A549 (cell line): ENCODE results near the gene ORC4. TPM values are rescaled to one million over a fixed set of nuclear protein-coding genes. Genes with fewer than 3 reads are reported as not detected.

Source experiments
- ATAC-seq, 2 experiments: fragments of 200-7000 bp in 1 of 2; fragments of >200 bp in 1 of 2; cut with Nextera tagmentation in 1 of 2; cut with Tn5 transposase in 1 of 2; 3 replicates each; pipeline versions ENCODE4 v1.8.0 to v1.9.1; 2018 to 2020; ENCODE audit warnings: mild to moderate bottlenecking in 1 of 2, moderate library complexity in 1 of 2
- CTCF ChIA-PET: fragments of 300-600 bp; sonication (Branson Sonifier 250); formaldehyde crosslinking; extraction: SDS; loops from one replicate; lab custom pipeline; 2021; ENCODE audit warnings: antibody characterized with exemption, inconsistent platforms; lab: Yijun Ruan, JAX
- POLR2A ChIA-PET: fragments of 350-600 bp; formaldehyde crosslinking; extraction: SDS; loops from one replicate; lab custom pipeline; 2021; ENCODE audit warnings: antibody characterized with exemption, inconsistent platforms; lab: Yijun Ruan, JAX
- DNase-seq, 2 experiments: peaks; one replicate each; pipeline versions ENCODE4 v3.0.0 to v3.0.0-alpha.2; 2011 to 2016; ENCODE audit warnings: low read depth in 1 of 2, low spot score in 1 of 2
- FAIRE-seq: peaks from 2 replicates; lab custom pipeline; 2011; peaks lifted over from hg19 to GRCh38; lab: Jason Lieb, UNC
- H3K27ac ChIP-seq, 2 experiments: fragments of >200 bp; sonication (Bioruptor Twin); formaldehyde crosslinking; 3 replicates each; pipeline ENCODE4 v1.5.1; 2016 to 2017
- H3K4me1 ChIP-seq: fragments of >200 bp; sonication (Bioruptor Twin); formaldehyde crosslinking; 3 replicates; pipeline ENCODE4 v1.6.1; 2016
- H3K4me2 ChIP-seq: fragments of >200 bp; sonication (Bioruptor Twin); formaldehyde crosslinking; 3 replicates; pipeline ENCODE4 v1.6.1; 2016
- H3K4me3 ChIP-seq: fragments of >200 bp; sonication (Bioruptor Twin); formaldehyde crosslinking; 3 replicates; pipeline ENCODE4 v1.5.1; 2016
- H3K9me3 ChIP-seq: fragments of >200 bp; sonication (Bioruptor Twin); formaldehyde crosslinking; 3 replicates; pipeline ENCODE4 v1.6.1; 2016
- BCL3 ChIP-seq: fragments of >200 bp; sonication (Bioruptor Twin); formaldehyde crosslinking; IDR thresholded peaks from 3 replicates; pipeline ENCODE4 v1.6.1; 2016
- CBX2 ChIP-seq: fragments of 200-600 bp; sonication (generic); IDR thresholded peaks from 2 replicates; pipeline ENCODE4 v1.6.1; 2016; ENCODE audit warnings: low read depth, mild to moderate bottlenecking, borderline replicate concordance
- E2F6 ChIP-seq: IDR thresholded peaks from 2 replicates; pipeline ENCODE4 v1.6.1; 2012; ENCODE audit warnings: low read depth, borderline replicate concordance
- ELK1 ChIP-seq: fragments of 150-350 bp; IDR thresholded peaks from 2 replicates; pipeline ENCODE4 v1.6.1; 2014; ENCODE audit warnings: low read depth, mild to moderate bottlenecking, low read length
- EP300 ChIP-seq, 2 experiments: fragments of >200 bp; sonication (Bioruptor Twin); formaldehyde crosslinking; IDR thresholded peaks; 2 replicates in 1 of 2; 3 replicates in 1 of 2; pipeline ENCODE4 v1.6.1; 2016 to 2017
- FOSL2 ChIP-seq, 2 experiments: fragments of 450-650 bp in 1 of 2; fragments of >200 bp in 1 of 2; sonication (Bioruptor Twin) in 1 of 2; formaldehyde crosslinking; IDR thresholded peaks; 2 replicates each; pipeline versions ENCODE4 v1.5.0 to v1.6.1; 2016 to 2020; ENCODE audit warnings: mild to moderate bottlenecking in 1 of 2, moderate library complexity in 1 of 2
- GATA3 ChIP-seq: IDR thresholded peaks from 2 replicates; pipeline ENCODE4 v1.6.1; 2012; ENCODE audit warnings: borderline replicate concordance
- HMGXB4 ChIP-seq: fragments of 250-450 bp; sonication (Bioruptor Pico); IDR thresholded peaks from 2 replicates; pipeline ENCODE4 v1.5.0; 2021; ENCODE audit warnings: mild to moderate bottlenecking, moderate library complexity, borderline replicate concordance
- HOXB13 ChIP-seq: fragments of 250-450 bp; sonication (Bioruptor Pico); IDR thresholded peaks from 2 replicates; pipeline ENCODE4 v1.5.0; 2020; ENCODE audit warnings: low read depth, mild to moderate bottlenecking, moderate library complexity
- JUNB ChIP-seq: fragments of >200 bp; sonication (Bioruptor Twin); formaldehyde crosslinking; IDR thresholded peaks from 2 replicates; pipeline ENCODE4 v1.6.1; 2016
- KDM5A ChIP-seq: fragments of 200-600 bp; sonication (generic); IDR thresholded peaks from 2 replicates; pipeline ENCODE4 v1.6.1; 2016; ENCODE audit warnings: antibody characterized with exemption, mild to moderate bottlenecking
- MYC ChIP-seq: IDR thresholded peaks from 2 replicates; pipeline ENCODE4 v1.6.1; 2012; ENCODE audit warnings: mild to moderate bottlenecking, inconsistent platforms, low read length, improper control_type of control experiment, borderline replicate concordance
- NFE2L2 ChIP-seq: fragments of 150-350 bp; conservative IDR thresholded peaks from 2 replicates; pipeline ENCODE4 v1.6.1; 2014; ENCODE audit warnings: low read length
- NR3C1 ChIP-seq: fragments of >200 bp; sonication (Bioruptor Twin); formaldehyde crosslinking; IDR thresholded peaks from 3 replicates; pipeline ENCODE4 v1.6.1; 2017
- POLR2AphosphoS2 ChIP-seq: conservative IDR thresholded peaks from 2 replicates; pipeline ENCODE4 v1.6.1; 2012; ENCODE audit warnings: low read length, improper control_type of control experiment, inconsistent platforms
- RCOR1 ChIP-seq: fragments of 150-350 bp; IDR thresholded peaks from 2 replicates; pipeline ENCODE4 v1.6.1; 2014; ENCODE audit warnings: antibody characterized with exemption, low read length, low read depth
- REST ChIP-seq: fragments of 200-600 bp; sonication (generic); IDR thresholded peaks from 2 replicates; pipeline ENCODE4 v1.6.1; 2016; ENCODE audit warnings: antibody characterized with exemption, mild to moderate bottlenecking, moderate library complexity
- RNF2 ChIP-seq: fragments of 200-600 bp; sonication (generic); IDR thresholded peaks from 2 replicates; pipeline ENCODE4 v1.6.1; 2016; ENCODE audit warnings: low read depth, mild to moderate bottlenecking, antibody characterized with exemption, moderate library complexity, borderline replicate concordance
- SREBF2 ChIP-seq: fragments of 450-650 bp; IDR thresholded peaks from 2 replicates; pipeline ENCODE4 v1.6.1; 2014; ENCODE audit warnings: mild to moderate bottlenecking, moderate library complexity
- ZSCAN20 ChIP-seq: fragments of 250-450 bp; sonication (Bioruptor Pico); IDR thresholded peaks from 2 replicates; pipeline ENCODE4 v1.8.0; 2022; ENCODE audit warnings: mild to moderate bottlenecking, moderate library complexity
- WGBS: methylation state at CpG from one replicate; pipeline ENCODE4 v1.1.6; 2017; ENCODE audit errors: missing lambda C conversion rate; 5-methylcytosine and 5-hydroxymethylcytosine counted together
- polyA plus RNA-seq, 4 experiments: library from polyadenylated mRNA; depleted of rRNA in 3 of 4; stranded (reverse); fragments of >200 nt; fragmentation: RNase III in 1 of 4; extraction: RNeasy Plus Mini Kit Qiagen cat#74134 plus additional on column Dnase treatment in 1 of 4; gene quantifications; 2 replicates in 3 of 4; 3 replicates in 1 of 4; pipeline ENCODE4 v1.2.3, GENCODE V29; 2011 to 2017

Gene ORC4
- polyA plus RNA-seq, 2 of the 4 experiments (the other 2 are of a cell fraction), result 38.5 to 99.1 TPM

- H3K9me3 ChIP-seq, result peaks cover 8% of the 10 kb centered on the region; the same call in 1 of the 3 replicates
- FAIRE-seq (no peak), DNase-seq (no peak), ATAC-seq (no peak)
- no peaks in the 10 kb centered on the region for H3K4me1 ChIP-seq
- TF ChIP-seq MYC, result no peak
- no peak for TF ChIP-seq HOXB13 (CRISPR knock-in tag)
- TF ChIP-seq FOSL2 (IDR thresholded peaks at IDR 0.05), result no peak
- TF ChIP-seq FOSL2 (CRISPR knock-in tag; IDR thresholded peaks at IDR 0.05), result no peak
- no peak for TF ChIP-seq ZSCAN20 (CRISPR knock-in tag)
- TF ChIP-seq CBX2, result no peak
- no peak for TF ChIP-seq REST
- no peak for TF ChIP-seq EP300 (IDR thresholded peaks at IDR 0.05)
- no peak for TF ChIP-seq SREBF2
- TF ChIP-seq NFE2L2, result no peak
- no peak for TF ChIP-seq POLR2AphosphoS2
- no peak for TF ChIP-seq BCL3
- TF ChIP-seq JUNB, result no peak
- no peak for TF ChIP-seq RNF2
- no peak for TF ChIP-seq RCOR1
- TF ChIP-seq NR3C1, result no peak
- no peak for TF ChIP-seq GATA3
- TF ChIP-seq KDM5A, result no peak
- TF ChIP-seq HMGXB4 (CRISPR knock-in tag), result no peak
- no peak overlapping the region for H3K4me3 ChIP-seq
- POLR2A ChIA-PET, result no interaction called here
- H3K4me2 ChIP-seq, result no peak overlapping the region
- CTCF ChIA-PET, result no interaction called here
- no peak overlapping the region for H3K27ac ChIP-seq
- 71% methylated on average over 2 of the region's 2 CpGs for whole genome bisulfite sequencing
These were observed 21.4 kb downstream of the ORC4 start for GRCh38 chr2:147999126-147999525.

GRCh38 chr2:147998203-147998602 is 22.3 kb downstream of the ORC4 start:
- Histone ChIP-seq H3K9me3 (peaks cover 8% of the 10 kb centered on the region; the same call in 1 of the 3 replicates), H3K4me3 (no peak overlapping the region), H3K27ac (no peak overlapping the region), H3K4me1 (no peaks in the 10 kb centered on the region), H3K4me2 (no peak overlapping the region)
- DNase-seq (no peak), FAIRE-seq (no peak), ATAC-seq (no peak)
- ChIA-PET CTCF (no interaction called here), POLR2A (no interaction called here)
- 88% methylated on average over 4 of the region's 4 CpGs for WGBS
- TF ChIP-seq KDM5A, result no peak
- TF ChIP-seq HOXB13 (CRISPR knock-in tag), result no peak
- TF ChIP-seq ELK1, result no peak
- no peak for TF ChIP-seq E2F6
